ENCODE data around the gene AADACL4. TPM values are rescaled to one million over a fixed set of nuclear protein-coding genes. Genes with fewer than 3 reads are reported as not detected.
"Not testable (repeated sequence)": the region's sequence is repeated elsewhere in the genome, so short reads cannot be mapped to it uniquely, and the experiment has no call there.

The AADACL4 gene
- total RNA-seq, 4 donors from 2014 or later = not detected

GRCh38 chr1:12709696-12710095, 65.8 kb downstream of the AADACL4 start:
- WGBS, 2 donors (ENCODE audit: low coverage in 1 of 2) = 80 to 81% methylated on average over 1 to 2 of the region's 3 CpGs
- H3K4me1 ChIP-seq = no peaks in the 10 kb centered on the region

GRCh38 chr1:12711536-12711935, 67.7 kb downstream of the AADACL4 start:
- no peak for ATAC-seq
- Histone ChIP-seq H3K4me1 (no peaks in the 10 kb centered on the region), H3K4me3 (no peak overlapping the region), H3K27me3 (peaks cover 10% of the 10 kb centered on the region), H3K36me3 (no peaks in the 10 kb centered on the region), H3K27ac (no peak overlapping the region), H3K9me3 (no peaks in the 10 kb centered on the region)
- 76% methylated on average over 3 of the region's 3 CpGs; no CpG with 5 or more reads in 1 of the 2 donors for WGBS, 2 donors (ENCODE audit: low coverage in 1 of 2)
- TF ChIP-seq, protein P1, sequence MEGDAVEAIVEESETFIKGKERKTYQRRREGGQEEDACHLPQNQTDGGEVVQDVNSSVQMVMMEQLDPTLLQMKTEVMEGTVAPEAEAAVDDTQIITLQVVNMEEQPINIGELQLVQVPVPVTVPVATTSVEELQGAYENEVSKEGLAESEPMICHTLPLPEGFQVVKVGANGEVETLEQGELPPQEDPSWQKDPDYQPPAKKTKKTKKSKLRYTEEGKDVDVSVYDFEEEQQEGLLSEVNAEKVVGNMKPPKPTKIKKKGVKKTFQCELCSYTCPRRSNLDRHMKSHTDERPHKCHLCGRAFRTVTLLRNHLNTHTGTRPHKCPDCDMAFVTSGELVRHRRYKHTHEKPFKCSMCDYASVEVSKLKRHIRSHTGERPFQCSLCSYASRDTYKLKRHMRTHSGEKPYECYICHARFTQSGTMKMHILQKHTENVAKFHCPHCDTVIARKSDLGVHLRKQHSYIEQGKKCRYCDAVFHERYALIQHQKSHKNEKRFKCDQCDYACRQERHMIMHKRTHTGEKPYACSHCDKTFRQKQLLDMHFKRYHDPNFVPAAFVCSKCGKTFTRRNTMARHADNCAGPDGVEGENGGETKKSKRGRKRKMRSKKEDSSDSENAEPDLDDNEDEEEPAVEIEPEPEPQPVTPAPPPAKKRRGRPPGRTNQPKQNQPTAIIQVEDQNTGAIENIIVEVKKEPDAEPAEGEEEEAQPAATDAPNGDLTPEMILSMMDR (IDR thresholded peaks at IDR 0.05) = no peak
- TF ChIP-seq EP300 (IDR thresholded peaks at IDR 0.05) (no peak), POLR2AphosphoS5 (IDR thresholded peaks at IDR 0.05) (no peak), POLR2A (IDR thresholded peaks at IDR 0.05) (no peak)

More at GRCh38 chr1:12709696-12710095, 65.8 kb downstream of the AADACL4 start:
- Histone ChIP-seq H3K27me3 (peaks cover 4% of the 10 kb centered on the region), H3K9me3 (peaks cover 0 to 7% (median 0%) of the 10 kb centered on the region in 3 donors), H3K4me3 (no peak overlapping the region), H3K36me3 (no peaks in the 10 kb centered on the region), H3K27ac (no peak overlapping the region)
- TF ChIP-seq POLR2AphosphoS5 (IDR thresholded peaks at IDR 0.05) (no peak), POLR2A (IDR thresholded peaks at IDR 0.05) (no peak)
- TF ChIP-seq, protein P1 (IDR thresholded peaks at IDR 0.05) = no peak
- ATAC-seq = no peak

DNA sequence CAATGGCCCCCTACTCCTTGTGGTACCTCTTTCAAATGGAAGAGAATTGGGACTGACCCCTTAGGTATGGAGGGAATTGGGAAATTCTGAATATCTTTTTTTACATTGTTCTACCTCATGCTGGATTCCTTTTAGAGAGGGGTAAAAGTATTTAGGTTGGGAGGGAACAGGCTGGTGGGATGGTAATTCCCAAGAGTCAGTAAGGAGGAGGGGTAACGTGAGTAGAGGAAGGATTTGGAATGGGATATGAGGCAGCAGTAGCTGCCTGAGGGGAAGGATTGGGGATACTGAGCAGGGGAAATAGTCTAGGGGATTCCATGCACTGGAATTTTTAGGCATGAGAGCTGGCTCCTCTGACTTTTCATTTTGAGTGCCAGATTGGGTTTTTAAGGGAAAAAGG, 68.2 kb downstream of the AADACL4 start:
- no peaks in the 10 kb centered on the region for H3K4me1 ChIP-seq
- no peaks in the 10 kb centered on the region for H3K9me3 ChIP-seq
- no peak for ATAC-seq
- TF ChIP-seq POLR2AphosphoS5 (IDR thresholded peaks at IDR 0.05) (no peak), POLR2A (IDR thresholded peaks at IDR 0.05) (no peak), EP300 (IDR thresholded peaks at IDR 0.05) (no peak)
- TF ChIP-seq, protein P1 (IDR thresholded peaks at IDR 0.05) = no peak
- no peaks in the 10 kb centered on the region for H3K36me3 ChIP-seq
- H3K4me3 ChIP-seq = no peak overlapping the region
- no peak overlapping the region for H3K27ac ChIP-seq
- H3K27me3 ChIP-seq = peaks cover 10% of the 10 kb centered on the region
- WGBS, 2 donors (ENCODE audit: low coverage in 1 of 2) = 42 to 77% methylated on average over 1 of the region's 1 CpG

- TF ChIP-seq EP300 (IDR thresholded peaks at IDR 0.05) (no peak), POLR2AphosphoS5 (IDR thresholded peaks at IDR 0.05) (no peak)
- peaks cover 10% of the 10 kb centered on the region for H3K27me3 ChIP-seq
- H3K36me3 ChIP-seq = no peaks in the 10 kb centered on the region
- H3K9me3 ChIP-seq = no peaks in the 10 kb centered on the region
- H3K4me1 ChIP-seq = no peaks in the 10 kb centered on the region
- H3K4me3 ChIP-seq = no peak overlapping the region
- WGBS, 2 donors (ENCODE audit: low coverage in 1 of 2) = 100% methylated on average over 1 to 4 of the region's 8 CpGs
- ATAC-seq = no peak
- no peak overlapping the region for H3K27ac ChIP-seq
Observed at GRCh38 chr1:12712929-12713328, 69.0 kb downstream of the AADACL4 start.

DNA sequence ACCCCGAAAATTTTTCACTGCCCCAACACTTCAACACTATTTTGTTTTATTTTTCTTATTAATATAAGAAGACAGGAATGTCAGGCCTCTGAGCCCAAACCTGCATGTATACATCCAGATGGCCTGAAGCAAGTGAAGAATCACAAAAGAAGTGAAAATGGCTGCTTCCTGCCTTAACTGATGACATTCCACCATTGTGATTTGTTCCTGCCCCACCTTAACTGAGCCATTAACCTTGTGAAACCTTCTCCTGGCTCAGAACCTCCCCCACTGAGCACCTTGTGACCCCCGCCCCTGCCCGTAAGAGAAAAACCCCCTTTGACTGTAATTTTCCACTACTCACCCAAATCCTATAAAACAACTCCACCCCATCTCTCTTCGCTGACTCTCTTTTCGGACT, 69.8 kb downstream of the AADACL4 start:
- not testable (repeated sequence) for ATAC-seq, H3K4me3 ChIP-seq, H3K27me3 ChIP-seq, H3K27ac ChIP-seq, H3K4me1 ChIP-seq, H3K36me3 ChIP-seq, H3K9me3 ChIP-seq
- WGBS, 2 donors (ENCODE audit: low coverage in 1 of 2) = 77 to 100% methylated on average over 1 to 5 of the region's 5 CpGs

DNA sequence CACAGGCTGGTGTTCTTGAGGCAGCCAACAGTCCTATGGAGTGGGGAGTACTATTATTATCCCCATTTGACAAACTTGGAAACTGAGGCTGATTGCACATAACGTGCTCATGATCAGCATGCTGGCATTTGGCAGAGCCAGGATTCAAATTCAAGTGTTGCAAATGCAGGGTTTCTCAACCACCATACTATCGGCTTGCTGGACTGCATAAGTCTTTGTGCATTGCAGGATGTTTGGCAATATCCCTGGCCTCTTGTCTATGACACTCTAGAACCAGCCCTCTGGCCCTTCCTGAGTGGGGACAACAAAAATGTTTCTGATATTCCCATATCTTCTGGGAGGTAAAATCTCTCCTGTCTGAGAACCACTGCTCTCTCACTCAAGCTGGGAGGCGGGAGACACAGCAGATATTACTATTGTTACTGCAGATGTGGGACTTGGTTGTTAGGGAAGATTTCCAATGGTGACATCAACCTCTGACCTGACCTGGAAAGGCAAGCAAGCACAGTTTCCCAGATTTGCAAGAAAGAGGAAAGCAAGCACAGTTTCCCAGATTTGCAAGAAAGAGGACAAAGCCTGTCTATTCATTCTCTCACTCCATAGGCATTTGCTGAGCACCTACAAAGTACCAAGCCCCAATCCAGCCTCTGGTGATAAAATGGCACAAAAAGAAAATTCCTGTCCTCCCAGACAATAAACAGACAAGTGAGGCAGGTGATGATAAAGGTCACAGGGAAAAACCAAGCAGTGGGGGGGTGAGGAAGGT, 71.0 kb downstream of the AADACL4 start:
- 56 to 83% methylated on average over 2 of the region's 3 CpGs for WGBS, 2 donors (ENCODE audit: low coverage in 1 of 2)
- no peak overlapping the region for H3K27ac ChIP-seq
- no peaks in the 10 kb centered on the region for H3K4me1 ChIP-seq
- H3K4me3 ChIP-seq = no peak overlapping the region
- no peaks in the 10 kb centered on the region for H3K9me3 ChIP-seq
- H3K27me3 ChIP-seq = peaks cover 17% of the 10 kb centered on the region
- TF ChIP-seq, protein P1 (IDR thresholded peaks at IDR 0.05) = no peak
- peak; percentile 51 for ATAC-seq
- H3K36me3 ChIP-seq = no peaks in the 10 kb centered on the region

Measured in gastroesophageal sphincter (tissue), 4 donors.